ENCODE measurements around the gene RERE.
A peak's percentile ranks its signal among the peaks of the same experiment; 100 is the strongest.

Gene RERE

GRCh38 chr1:8543965-8544364, 273.5 kb downstream of the RERE start:
- no peak for DNase-seq (ENCODE audit: low read depth)
- no peak for TF ChIP-seq CTCF (IDR thresholded peaks at IDR 0.05; ENCODE audit: insufficient read depth, low read depth, low read length, missing control alignments)
- no peak overlapping the region for H3K4me3 ChIP-seq (ENCODE audit: low read depth, low read length)

- no peak overlapping the region for H3K4me3 ChIP-seq (ENCODE audit: low read depth, low read length)
- no peak for TF ChIP-seq CTCF (IDR thresholded peaks at IDR 0.05; ENCODE audit: insufficient read depth, low read depth, low read length, missing control alignments)
- DNase-seq (ENCODE audit: low read depth) = no peak
Measured at GRCh38 chr1:8541961-8542521, 275.4 kb downstream of the RERE start.

GRCh38 chr1:8540971-8541370, 276.5 kb downstream of the RERE start:
- no peak for TF ChIP-seq CTCF (IDR thresholded peaks at IDR 0.05; ENCODE audit: insufficient read depth, low read depth, low read length, missing control alignments)
- no peak overlapping the region for H3K4me3 ChIP-seq (ENCODE audit: low read depth, low read length)
- DNase-seq (ENCODE audit: low read depth) = no peak

GRCh38 chr1:8540261-8540941, 277.0 kb downstream of the RERE start:
- no peak for TF ChIP-seq CTCF (IDR thresholded peaks at IDR 0.05; ENCODE audit: insufficient read depth, low read depth, low read length, missing control alignments)
- no peak overlapping the region for H3K4me3 ChIP-seq (ENCODE audit: low read depth, low read length)
- DNase-seq (ENCODE audit: low read depth) = peak; percentile 20

- peak; percentile 22 for DNase-seq (ENCODE audit: low read depth)
- TF ChIP-seq CTCF (IDR thresholded peaks at IDR 0.05; ENCODE audit: insufficient read depth, low read depth, low read length, missing control alignments) = no peak
- H3K4me3 ChIP-seq (ENCODE audit: low read depth, low read length) = no peak overlapping the region
Measured at GRCh38 chr1:8539683-8540082, 277.8 kb downstream of the RERE start.

GRCh38 chr1:8538502-8538901, 278.9 kb downstream of the RERE start:
- TF ChIP-seq CTCF (IDR thresholded peaks at IDR 0.05; ENCODE audit: insufficient read depth, low read depth, low read length, missing control alignments) = no peak

GRCh38 chr1:8537991-8538390, 279.4 kb downstream of the RERE start:
- no peak for TF ChIP-seq CTCF (IDR thresholded peaks at IDR 0.05; ENCODE audit: insufficient read depth, low read depth, low read length, missing control alignments)
- no peak for DNase-seq (ENCODE audit: low read depth)
- H3K4me3 ChIP-seq (ENCODE audit: low read depth, low read length) = no peak overlapping the region

More at GRCh38 chr1:8538502-8538901, 278.9 kb downstream of the RERE start:
- no peak overlapping the region for H3K4me3 ChIP-seq (ENCODE audit: low read depth, low read length)
- no peak for DNase-seq (ENCODE audit: low read depth)
